CD4-positive, alpha-beta T cell treated with Interleukin-21 for 1 hour (primary cell): Measurements from ENCODE around the gene FAT1.
"Not testable (repeated sequence)": the region's sequence is repeated elsewhere in the genome, so short reads cannot be mapped to it uniquely, and the experiment has no call there.

Experiments
- DNase-seq: peaks from one replicate; pipeline ENCODE4 v3.0.0-alpha.2; 2020

FAT1 gene

GRCh38 chr4:186723292-186724057 is at the start of gene FAT1:
Gene FAT1 (minus strand): TSS chr4:186723856. CDS start chr4:186709827, 14,029 bp downstream.
- no peak for DNase-seq

- no peak for DNase-seq
Measured at GRCh38 chr4:186772936-186773487, 49.4 kb upstream of the FAT1 start.

GRCh38 chr4:186771624-186772023 is 48.0 kb upstream of the FAT1 start:
- no peak for DNase-seq

- DNase-seq = no peak
Measured at GRCh38 chr4:186770481-186771175, 47.0 kb upstream of the FAT1 start.

GRCh38 chr4:186767794-186768193 is 44.1 kb upstream of the FAT1 start:
- DNase-seq = no peak

- no peak for DNase-seq
Measured at GRCh38 chr4:186765673-186766546, 42.3 kb upstream of the FAT1 start.

- no peak for DNase-seq
Measured at GRCh38 chr4:186765138-186765537, 41.5 kb upstream of the FAT1 start.

GRCh38 chr4:186764457-186764856 is 40.8 kb upstream of the FAT1 start:
- DNase-seq = no peak

GRCh38 chr4:186762865-186763264 is 39.2 kb upstream of the FAT1 start:
- no peak for DNase-seq

GRCh38 chr4:186762361-186762760 is 38.7 kb upstream of the FAT1 start:
- no peak for DNase-seq

- not testable (repeated sequence) for DNase-seq
Measured at GRCh38 chr4:186761956-186762355, 38.3 kb upstream of the FAT1 start.

GRCh38 chr4:186761393-186761792 is 37.7 kb upstream of the FAT1 start:
- no peak for DNase-seq

- no peak for DNase-seq
Measured at GRCh38 chr4:186760576-186760975, 36.9 kb upstream of the FAT1 start.

- DNase-seq = no peak
Measured at GRCh38 chr4:186759990-186760389, 36.3 kb upstream of the FAT1 start.

GRCh38 chr4:186758929-186759682 is 35.5 kb upstream of the FAT1 start:
- DNase-seq = no peak

GRCh38 chr4:186757696-186758355 is 34.2 kb upstream of the FAT1 start:
- no peak for DNase-seq

- not testable (repeated sequence) for DNase-seq
Measured at GRCh38 chr4:186756550-186756949, 32.9 kb upstream of the FAT1 start.

GRCh38 chr4:186755550-186756519 is 32.2 kb upstream of the FAT1 start:
- no peak for DNase-seq

GRCh38 chr4:186754976-186755375 is 31.3 kb upstream of the FAT1 start:
- DNase-seq = no peak

GRCh38 chr4:186752325-186752724 is 28.7 kb upstream of the FAT1 start:
- DNase-seq = no peak
